Mesenchymal stem cell (in vitro differentiated cells and primary cell): ENCODE results near the gene ISYNA1.

Source experiments
- DNase-seq: peaks from one replicate; pipeline ENCODE4 v3.0.0-alpha.2; 2013
- H2AFZ ChIP-seq: one replicate; pipeline ENCODE4 v1.6.1; 2013; ENCODE audit warnings: low read depth, mild to moderate bottlenecking, control low read depth, inconsistent platforms, low read length, moderate library complexity
- H2AK5ac ChIP-seq: 2 replicates; pipeline ENCODE4 v1.6.1; 2013; ENCODE audit warnings: low read length, moderate library complexity, mild to moderate bottlenecking, inconsistent platforms; ENCODE audit not compliant: severe bottlenecking
- H2BK120ac ChIP-seq: one replicate; pipeline ENCODE4 v1.6.1; 2013; ENCODE audit warnings: low read depth, mild to moderate bottlenecking, inconsistent platforms, low read length, moderate library complexity
- H2BK12ac ChIP-seq, 2 experiments: one replicate each; pipeline ENCODE4 v1.6.1; 2013; ENCODE audit warnings: inconsistent platforms in 2 of 2, low read length in 2 of 2, mild to moderate bottlenecking in 2 of 2, moderate library complexity in 2 of 2, control low read depth in 1 of 2
- H2BK15ac ChIP-seq: one replicate; pipeline ENCODE4 v1.6.1; 2013; ENCODE audit warnings: mild to moderate bottlenecking, low read depth, inconsistent platforms; ENCODE audit not compliant: poor library complexity, severe bottlenecking
- H2BK5ac ChIP-seq: 2 replicates; pipeline ENCODE4 v1.6.1; 2013; ENCODE audit warnings: low read depth, mild to moderate bottlenecking, low read length, control low read depth, inconsistent platforms; ENCODE audit not compliant: poor library complexity, severe bottlenecking
- H3K14ac ChIP-seq, 2 experiments: one replicate each; pipeline ENCODE4 v1.6.1; 2013; ENCODE audit warnings: inconsistent platforms in 2 of 2, low read length in 2 of 2, control low read depth in 1 of 2, mild to moderate bottlenecking in 1 of 2, moderate library complexity in 1 of 2
- H3K18ac ChIP-seq, 2 experiments: one replicate each; pipeline ENCODE4 v1.6.1; 2013; ENCODE audit warnings: inconsistent platforms in 2 of 2, low read length in 2 of 2, control low read depth in 1 of 2, low read depth in 1 of 2, mild to moderate bottlenecking in 1 of 2
- H3K23ac ChIP-seq, 2 experiments: one replicate each; pipeline ENCODE4 v1.6.1; 2013; ENCODE audit warnings: inconsistent platforms in 2 of 2, low read length in 2 of 2, mild to moderate bottlenecking in 2 of 2, moderate library complexity in 2 of 2, control low read depth in 1 of 2
- H3K27ac ChIP-seq: 2 replicates; pipeline ENCODE4 v1.5.1; 2013; ENCODE audit warnings: mild to moderate bottlenecking, moderate library complexity, low read length, control low read depth, inconsistent platforms; ENCODE audit not compliant: poor library complexity, severe bottlenecking
- H3K27me3 ChIP-seq, 2 experiments: 2 replicates each; pipeline versions ENCODE4 v1.6.1 to v1.7.0; 2013; ENCODE audit warnings: low read length in 2 of 2, mild to moderate bottlenecking in 2 of 2, moderate library complexity in 2 of 2, control low read depth in 1 of 2, inconsistent platforms in 1 of 2; ENCODE audit not compliant: control insufficient read depth in 1 of 2, insufficient read depth in 1 of 2
- H3K36me3 ChIP-seq, 2 experiments: 2 replicates each; pipeline versions ENCODE4 v1.6.1 to v1.7.0; 2013; ENCODE audit warnings: low read length in 2 of 2, control low read depth in 1 of 2, inconsistent platforms in 1 of 2, low read depth in 1 of 2, mild to moderate bottlenecking in 1 of 2; ENCODE audit not compliant: insufficient read depth in 2 of 2, control insufficient read depth in 1 of 2
- H3K4ac ChIP-seq, 2 experiments: one replicate each; pipeline ENCODE4 v1.6.1; 2013; ENCODE audit warnings: inconsistent platforms in 2 of 2, low read length in 2 of 2, mild to moderate bottlenecking in 2 of 2, moderate library complexity in 2 of 2, control low read depth in 1 of 2, low read depth in 1 of 2
- H3K4me1 ChIP-seq: 2 replicates; pipeline ENCODE4 v1.6.1; 2013; ENCODE audit warnings: low read depth, low read length, control low read depth; ENCODE audit not compliant: control insufficient read depth, insufficient read depth
- H3K4me2 ChIP-seq: 2 replicates; pipeline ENCODE4 v1.6.1; 2013; ENCODE audit warnings: low read length, mild to moderate bottlenecking, inconsistent platforms; ENCODE audit not compliant: poor library complexity, severe bottlenecking
- H3K4me3 ChIP-seq, 2 experiments: 2 replicates each; pipeline versions ENCODE4 v1.5.1 to v1.7.0; 2013; ENCODE audit warnings: low read length in 2 of 2, mild to moderate bottlenecking in 2 of 2, control low read depth in 1 of 2, low read depth in 1 of 2; ENCODE audit not compliant: insufficient read depth in 1 of 2
- H3K79me1 ChIP-seq: replicated peaks from 2 replicates; pipeline ENCODE4 v1.6.1; 2013; ENCODE audit warnings: mild to moderate bottlenecking, control low read depth, low read length, inconsistent platforms; ENCODE audit not compliant: poor library complexity, severe bottlenecking
- H3K9ac ChIP-seq: 2 replicates; pipeline ENCODE4 v1.7.0; 2013; ENCODE audit warnings: mild to moderate bottlenecking, low read length, moderate library complexity
- H3K9me3 ChIP-seq: 2 replicates; pipeline ENCODE4 v1.7.0; 2013; ENCODE audit warnings: mild to moderate bottlenecking, low read length; ENCODE audit not compliant: control insufficient read depth
- H4K8ac ChIP-seq: one replicate; pipeline ENCODE4 v1.6.1; 2013; ENCODE audit warnings: inconsistent platforms, mild to moderate bottlenecking, low read length, moderate library complexity
- H4K91ac ChIP-seq: one replicate; pipeline ENCODE4 v1.6.1; 2013; ENCODE audit warnings: mild to moderate bottlenecking, low read length, inconsistent platforms
- WGBS: methylation state at CpG from one replicate; pipeline ENCODE4 v1.1.7; 2013; ENCODE audit warnings: mixed read lengths; 5-methylcytosine and 5-hydroxymethylcytosine counted together

ISYNA1 gene

DNA sequence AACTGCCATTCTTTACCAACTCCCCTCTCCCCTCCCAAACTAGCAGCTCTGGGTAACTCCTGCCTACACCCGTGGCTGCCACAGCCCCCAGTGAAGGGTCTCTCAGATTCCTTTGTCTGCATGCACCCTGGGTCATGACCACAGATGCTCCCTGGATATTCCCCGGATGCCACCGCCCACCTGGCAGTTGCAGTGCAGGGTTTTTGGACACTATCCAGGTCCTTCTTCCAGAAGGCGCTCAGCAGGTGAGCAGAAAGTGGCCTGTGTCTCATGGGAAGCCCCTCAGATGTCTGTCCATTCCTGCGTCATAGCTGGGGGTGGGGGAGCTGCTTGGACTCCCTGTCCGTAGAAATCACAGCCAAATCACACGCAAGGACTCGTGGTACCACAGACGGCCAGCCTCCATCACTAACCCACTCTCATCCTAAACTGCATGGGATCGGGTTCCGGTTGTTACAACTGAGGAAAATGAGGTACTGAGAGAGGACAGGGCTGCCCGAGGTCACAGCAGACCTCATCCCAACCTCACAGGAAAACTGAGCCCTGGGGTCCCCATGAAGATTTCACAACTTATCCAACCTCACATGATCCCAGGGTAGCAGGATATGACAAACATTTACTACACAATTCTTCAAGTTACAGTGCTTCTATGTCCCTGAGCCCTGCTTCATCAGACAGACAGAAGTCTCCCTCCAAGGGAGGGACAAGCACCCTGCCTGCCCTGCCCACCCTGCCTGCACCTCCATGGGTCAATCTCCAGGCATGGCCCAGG is 45.4 kb upstream of the ISYNA1 start:
- H2BK120ac ChIP-seq: no peak overlapping the region
- H2BK12ac ChIP-seq: peak overlapping the region; percentile 38 to 88
- H3K9me3 ChIP-seq: no peaks in the 10 kb centered on the region
- H4K91ac ChIP-seq: peak overlapping the region; percentile 44
- H3K4me3 ChIP-seq: no peak overlapping the region
- WGBS: 93% methylated on average over 12 of the region's 12 CpGs
- DNase-seq: no peak
- H4K8ac ChIP-seq: peak overlapping the region; percentile 78
- no peak overlapping the region for H3K9ac ChIP-seq
- H3K4ac ChIP-seq: peak overlapping the region in 1 of 2 experiments; percentile 32
- no peaks in the 10 kb centered on the region for H3K27me3 ChIP-seq
- H3K79me1 ChIP-seq: peaks cover 44% of the 10 kb centered on the region
- peak overlapping the region in 1 of 2 experiments; percentile 95 for H3K14ac ChIP-seq
- no peak overlapping the region for H2BK5ac ChIP-seq
- H3K4me1 ChIP-seq: peaks cover 65% of the 10 kb centered on the region
- no peak overlapping the region for H3K27ac ChIP-seq
- H2BK15ac ChIP-seq: peak overlapping the region; percentile 55
- H3K36me3 ChIP-seq: peaks cover 0 to 10% of the 10 kb centered on the region in 2 experiments
- peak overlapping the region; percentile 17 for H2AK5ac ChIP-seq
- H2AFZ ChIP-seq: no peak overlapping the region
- no peak overlapping the region for H3K4me2 ChIP-seq
- H3K18ac ChIP-seq: peak overlapping the region in 1 of 2 experiments; percentile 82
- H3K23ac ChIP-seq: peak overlapping the region in 1 of 2 experiments; percentile 85

DNA sequence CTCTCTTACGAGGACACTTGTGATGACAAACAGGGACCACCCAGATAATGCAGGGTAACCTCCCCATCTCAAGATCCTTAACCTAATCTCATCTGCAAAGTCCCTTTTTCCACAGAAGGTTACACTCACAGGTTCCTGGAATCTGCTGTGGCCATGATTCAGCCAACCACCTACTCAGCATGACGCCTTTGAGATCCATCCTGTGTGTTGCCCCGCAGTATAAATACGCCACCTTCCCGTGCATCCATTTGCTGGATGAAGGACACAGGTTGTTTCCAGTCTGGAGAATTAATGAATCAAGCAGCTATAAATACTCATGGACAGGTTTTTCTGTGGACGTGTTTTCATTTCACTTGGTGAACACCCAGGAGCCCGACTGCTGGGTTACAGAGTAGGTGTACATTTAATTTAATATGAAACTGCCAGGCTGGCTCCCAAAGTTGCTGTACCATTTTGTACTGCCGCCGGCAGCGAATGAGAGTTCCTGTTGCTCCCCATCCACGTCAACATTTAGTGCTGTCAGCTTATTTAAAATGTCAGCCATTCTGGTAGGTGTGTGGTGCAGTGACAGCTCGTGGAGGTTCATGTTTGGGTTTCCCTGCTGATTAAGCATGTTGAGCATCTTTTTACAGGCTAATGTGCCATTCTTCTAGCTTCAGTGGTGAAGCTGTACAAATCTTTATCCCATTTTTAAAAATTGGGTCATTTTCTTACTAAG is 43.7 kb upstream of the ISYNA1 start:
- H2AFZ ChIP-seq: no peak overlapping the region
- WGBS: 92% methylated on average over 12 of the region's 12 CpGs
- no peak overlapping the region for H2AK5ac ChIP-seq
- no peak overlapping the region for H4K8ac ChIP-seq
- no peak overlapping the region for H4K91ac ChIP-seq
- H3K27ac ChIP-seq: no peak overlapping the region
- H2BK120ac ChIP-seq: no peak overlapping the region
- H3K4me2 ChIP-seq: no peak overlapping the region
- peak overlapping the region in 1 of 2 experiments; percentile 59 for H3K18ac ChIP-seq
- H3K4ac ChIP-seq: no peak overlapping the region
- peaks cover 59% of the 10 kb centered on the region for H3K4me1 ChIP-seq
- no peaks in the 10 kb centered on the region for H3K27me3 ChIP-seq
- H3K4me3 ChIP-seq: no peak overlapping the region
- no peak overlapping the region for H3K9ac ChIP-seq
- H3K36me3 ChIP-seq: no peaks in the 10 kb centered on the region
- no peaks in the 10 kb centered on the region for H3K9me3 ChIP-seq
- H3K79me1 ChIP-seq: peaks cover 34% of the 10 kb centered on the region
- no peak overlapping the region for H3K23ac ChIP-seq
- H2BK5ac ChIP-seq: no peak overlapping the region
- DNase-seq: no peak
- H2BK15ac ChIP-seq: no peak overlapping the region
- H2BK12ac ChIP-seq: peak overlapping the region; percentile 4 to 12
- H3K14ac ChIP-seq: no peak overlapping the region

DNA sequence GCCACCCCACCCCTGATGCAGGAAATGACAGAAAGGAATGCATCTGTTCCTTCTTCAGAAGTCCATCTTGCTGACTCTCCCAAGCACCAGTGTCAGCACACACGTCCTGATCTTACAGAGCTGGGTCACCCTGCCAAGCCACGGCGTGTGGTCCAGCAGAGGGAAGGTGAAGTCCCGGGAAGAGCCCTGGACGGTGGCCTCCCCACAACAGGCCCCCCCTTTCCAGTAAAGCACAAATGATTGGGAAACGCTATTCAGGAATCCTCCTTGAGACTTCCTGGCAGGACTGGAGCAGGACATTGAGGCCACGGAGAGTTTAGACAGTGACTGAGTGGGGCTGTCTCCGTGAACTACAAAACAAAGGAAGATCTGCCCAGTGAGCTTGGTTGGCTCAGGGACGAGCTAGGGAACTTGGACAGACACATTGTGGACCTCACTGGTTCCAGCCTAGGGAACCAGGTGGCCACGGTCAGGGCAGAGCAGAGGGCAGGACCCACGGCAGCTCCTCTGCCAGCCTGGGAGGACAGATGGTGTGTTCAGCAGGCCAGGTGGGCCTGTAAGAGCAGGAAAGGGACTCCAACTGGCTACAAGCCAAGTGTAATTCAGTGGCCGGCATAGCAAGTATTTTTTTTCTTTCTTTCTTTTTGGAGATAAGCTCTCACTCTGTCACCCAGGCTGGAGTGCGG is 42.2 kb upstream of the ISYNA1 start:
- Histone ChIP-seq H3K27me3 (no peaks in the 10 kb centered on the region), H3K4me1 (peaks cover 52% of the 10 kb centered on the region), H3K9ac (peak overlapping the region; percentile 68), H3K79me1 (peaks cover 33% of the 10 kb centered on the region), H3K4ac (peak overlapping the region; percentile 66 to 69), H3K14ac (peak overlapping the region in 1 of 2 experiments; percentile 71), H2BK12ac (peak overlapping the region; percentile 29 to 69), H2AFZ (no peak overlapping the region), H2BK120ac (no peak overlapping the region), H3K27ac (no peak overlapping the region), H3K36me3 (peaks cover 0 to 7% of the 10 kb centered on the region in 2 experiments), H3K4me2 (no peak overlapping the region), H4K91ac (peak overlapping the region; percentile 91), H3K9me3 (no peaks in the 10 kb centered on the region), H2BK5ac (no peak overlapping the region), H2BK15ac (peak overlapping the region; percentile 87), H4K8ac (peak overlapping the region; percentile 76), H3K18ac (peak overlapping the region; percentile 79 to 85), H3K23ac (no peak overlapping the region), H2AK5ac (no peak overlapping the region), H3K4me3 (peak overlapping the region in 1 of 2 experiments; percentile 57)
- 53% methylated on average over 13 of the region's 13 CpGs for WGBS
- peak; percentile 92 for DNase-seq
